Neural crest cell (in vitro differentiated cells): Measurements from ENCODE around the gene CEBPZ. TPM values are rescaled to one million over a fixed set of nuclear protein-coding genes. Genes with fewer than 3 reads are reported as not detected.
A peak's percentile ranks its signal among the peaks of the same experiment; 100 is the strongest.

Experiments
- DNase-seq: peaks from one replicate; pipeline ENCODE4 v3.0.0; 2021; ENCODE audit warnings: low read depth, mixed read lengths, low spot score
- H3K27ac Mint-ChIP-seq: one replicate; pipeline ENCODE4 v1.8.0; 2021; ENCODE audit warnings: mild to moderate bottlenecking, mixed read lengths; ENCODE audit not compliant: unreplicated experiment
- H3K27me3 Mint-ChIP-seq: 2 replicates; pipeline ENCODE4 v1.8.0; 2021; ENCODE audit warnings: low read depth, mild to moderate bottlenecking, mixed read lengths
- H3K36me3 Mint-ChIP-seq: 2 replicates; pipeline ENCODE4 v1.8.0; 2021; ENCODE audit warnings: low read depth, mild to moderate bottlenecking, mixed read lengths
- H3K4me1 Mint-ChIP-seq: 2 replicates; pipeline ENCODE4 v1.8.0; 2021; ENCODE audit warnings: mixed read lengths
- H3K4me3 Mint-ChIP-seq: one replicate; pipeline ENCODE4 v1.8.0; 2021; ENCODE audit warnings: mild to moderate bottlenecking, mixed read lengths
- H3K9me3 Mint-ChIP-seq: 2 replicates; pipeline ENCODE4 v1.8.0; 2021; ENCODE audit warnings: mixed read lengths
- total RNA-seq: library from RNA; stranded (reverse); gene quantifications from 2 replicates; pipeline ENCODE4 v1.2.1, GENCODE V29; 2021
- TF ChIP-seq, protein P1 (sequence below): fragments of 200-600 bp; sonication (generic); conservative IDR thresholded peaks from 2 replicates; pipeline ENCODE4 v1.5.0; 2021; ENCODE audit warnings: antibody characterized with exemption, mild to moderate bottlenecking

CEBPZ gene
- total RNA-seq, 1 donor from 2014 or later, result 55.0 TPM

DNA sequence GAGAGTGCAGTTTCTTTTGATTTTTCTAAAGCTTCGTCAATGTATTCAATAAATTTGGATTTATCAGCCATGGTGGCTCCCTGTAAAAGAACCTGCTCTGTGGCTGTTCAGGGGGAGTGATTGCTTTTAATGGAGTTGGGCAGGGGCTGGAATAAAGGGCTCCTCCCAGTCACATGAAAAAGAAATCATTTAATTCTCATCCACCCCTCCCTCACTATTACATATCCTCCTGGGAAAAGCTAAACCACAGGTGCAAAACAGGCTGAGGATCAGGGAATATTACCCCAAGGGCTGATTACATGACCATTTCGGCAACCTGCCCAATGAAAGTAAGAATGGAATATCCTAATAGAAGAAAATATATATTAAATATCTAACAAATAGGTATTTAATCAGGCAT is 42.8 kb downstream of the CEBPZ start, which contains the start of gene SULT6B1:
SULT6B1 (minus strand) TSS at position 101 of the 400 bp plus-strand sequence; CDS start at position 71, 30 bp downstream.
- no peak within 1 kb of the TSS for H3K4me3 Mint-ChIP-seq
- no peak for DNase-seq
- H3K27ac Mint-ChIP-seq, result no peak within 1 kb of the TSS

GRCh38 chr2:37181726-37182684 is 49.4 kb downstream of the CEBPZ start:
- TF ChIP-seq, protein P1, sequence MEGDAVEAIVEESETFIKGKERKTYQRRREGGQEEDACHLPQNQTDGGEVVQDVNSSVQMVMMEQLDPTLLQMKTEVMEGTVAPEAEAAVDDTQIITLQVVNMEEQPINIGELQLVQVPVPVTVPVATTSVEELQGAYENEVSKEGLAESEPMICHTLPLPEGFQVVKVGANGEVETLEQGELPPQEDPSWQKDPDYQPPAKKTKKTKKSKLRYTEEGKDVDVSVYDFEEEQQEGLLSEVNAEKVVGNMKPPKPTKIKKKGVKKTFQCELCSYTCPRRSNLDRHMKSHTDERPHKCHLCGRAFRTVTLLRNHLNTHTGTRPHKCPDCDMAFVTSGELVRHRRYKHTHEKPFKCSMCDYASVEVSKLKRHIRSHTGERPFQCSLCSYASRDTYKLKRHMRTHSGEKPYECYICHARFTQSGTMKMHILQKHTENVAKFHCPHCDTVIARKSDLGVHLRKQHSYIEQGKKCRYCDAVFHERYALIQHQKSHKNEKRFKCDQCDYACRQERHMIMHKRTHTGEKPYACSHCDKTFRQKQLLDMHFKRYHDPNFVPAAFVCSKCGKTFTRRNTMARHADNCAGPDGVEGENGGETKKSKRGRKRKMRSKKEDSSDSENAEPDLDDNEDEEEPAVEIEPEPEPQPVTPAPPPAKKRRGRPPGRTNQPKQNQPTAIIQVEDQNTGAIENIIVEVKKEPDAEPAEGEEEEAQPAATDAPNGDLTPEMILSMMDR, result no peak
- Mint-ChIP-seq H3K4me1 (no peaks in the 10 kb centered on the region), H3K4me3 (no peak overlapping the region), H3K27me3 (no peaks in the 10 kb centered on the region), H3K36me3 (no peaks in the 10 kb centered on the region), H3K27ac (no peak overlapping the region), H3K9me3 (no peaks in the 10 kb centered on the region)
- DNase-seq, result no peak

More for the DNA sequence above, 42.8 kb downstream of the CEBPZ start, which contains the start of gene SULT6B1:
- H3K9me3 Mint-ChIP-seq, result no peaks in the 10 kb centered on the region
- H3K27me3 Mint-ChIP-seq, result no peaks in the 10 kb centered on the region
- TF ChIP-seq, protein P1, result no peak
- H3K4me1 Mint-ChIP-seq, result peaks cover 8% of the 10 kb centered on the region
- H3K36me3 Mint-ChIP-seq, result no peaks in the 10 kb centered on the region

DNA sequence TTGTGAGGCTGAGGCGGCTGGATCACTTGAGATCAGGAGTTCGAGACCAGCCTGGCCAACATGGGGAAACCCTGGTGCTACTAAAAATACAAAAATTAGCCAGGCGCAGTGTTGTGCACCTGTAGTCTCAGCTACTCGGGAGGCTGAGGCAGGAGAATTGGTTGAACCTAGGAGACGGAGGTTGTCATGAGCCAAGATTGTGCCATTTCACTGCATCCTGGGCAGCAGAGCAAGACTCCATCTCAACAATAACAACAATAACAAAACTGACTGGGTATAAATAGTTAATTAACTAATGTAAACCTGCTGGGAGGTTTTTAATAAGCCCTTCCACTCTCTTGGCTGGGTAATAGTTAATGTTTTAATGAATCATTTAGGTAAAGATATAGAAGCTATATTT is 50.8 kb downstream of the CEBPZ start:
- H3K9me3 Mint-ChIP-seq, result no peaks in the 10 kb centered on the region
- TF ChIP-seq, protein P1, result no peak
- H3K4me3 Mint-ChIP-seq, result no peak overlapping the region
- H3K27ac Mint-ChIP-seq, result no peak overlapping the region
- H3K4me1 Mint-ChIP-seq, result no peaks in the 10 kb centered on the region
- DNase-seq, result no peak
- H3K36me3 Mint-ChIP-seq, result no peaks in the 10 kb centered on the region
- no peaks in the 10 kb centered on the region for H3K27me3 Mint-ChIP-seq

DNA sequence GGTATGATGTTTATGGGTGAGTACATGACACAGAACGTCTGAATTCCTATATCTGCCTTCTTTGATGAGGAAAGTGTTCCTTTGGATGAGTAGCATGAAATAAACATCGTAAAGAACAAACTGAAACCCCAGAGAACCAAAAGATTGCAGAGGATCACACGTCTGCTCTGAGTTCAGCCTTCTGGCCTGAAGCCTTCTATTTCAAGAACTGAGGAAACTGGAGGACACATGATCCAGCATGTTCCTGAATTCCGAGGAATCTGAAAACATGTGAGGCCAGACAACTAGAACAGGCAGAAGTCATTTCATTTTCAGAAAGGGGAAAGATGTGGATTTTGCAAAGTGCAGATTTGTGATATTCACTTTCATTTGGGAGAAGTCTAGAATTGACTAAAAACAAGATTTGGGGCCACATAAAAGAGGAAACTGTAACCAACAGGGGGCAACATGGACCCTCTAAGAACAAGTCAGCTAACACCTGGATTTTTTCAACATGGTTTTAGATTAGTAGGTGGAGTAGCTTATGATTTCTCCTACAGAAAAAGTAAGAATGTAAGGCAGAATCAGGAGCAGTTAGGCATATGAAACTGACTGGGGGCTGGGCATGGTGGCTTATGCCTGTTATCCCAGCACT is 51.3 kb downstream of the CEBPZ start:
- H3K27me3 Mint-ChIP-seq, result no peaks in the 10 kb centered on the region
- TF ChIP-seq, protein P1, result no peak

GRCh38 chr2:37173741-37174140 is 57.7 kb downstream of the CEBPZ start:
- H3K27me3 Mint-ChIP-seq, result no peaks in the 10 kb centered on the region
- no peaks in the 10 kb centered on the region for H3K36me3 Mint-ChIP-seq
- H3K4me1 Mint-ChIP-seq, result no peaks in the 10 kb centered on the region
- H3K4me3 Mint-ChIP-seq, result no peak overlapping the region
- no peaks in the 10 kb centered on the region for H3K9me3 Mint-ChIP-seq
- peak overlapping the region; percentile 3 for H3K27ac Mint-ChIP-seq
- no peak for DNase-seq
- TF ChIP-seq, protein P1, result no peak

More for the DNA sequence above, 51.3 kb downstream of the CEBPZ start:
- Mint-ChIP-seq H3K27ac (no peak overlapping the region), H3K9me3 (no peaks in the 10 kb centered on the region), H3K4me1 (no peaks in the 10 kb centered on the region), H3K36me3 (no peaks in the 10 kb centered on the region), H3K4me3 (no peak overlapping the region)
- no peak for DNase-seq
